ENCODE measurements around the gene IFRD2. TPM values are rescaled to one million over a fixed set of nuclear protein-coding genes. Genes with fewer than 3 reads are reported as not detected.

Gene IFRD2
- total and polyA plus RNA-seq, 9 donors: 36.9 to 68.1 (median 59.9) TPM

DNA sequence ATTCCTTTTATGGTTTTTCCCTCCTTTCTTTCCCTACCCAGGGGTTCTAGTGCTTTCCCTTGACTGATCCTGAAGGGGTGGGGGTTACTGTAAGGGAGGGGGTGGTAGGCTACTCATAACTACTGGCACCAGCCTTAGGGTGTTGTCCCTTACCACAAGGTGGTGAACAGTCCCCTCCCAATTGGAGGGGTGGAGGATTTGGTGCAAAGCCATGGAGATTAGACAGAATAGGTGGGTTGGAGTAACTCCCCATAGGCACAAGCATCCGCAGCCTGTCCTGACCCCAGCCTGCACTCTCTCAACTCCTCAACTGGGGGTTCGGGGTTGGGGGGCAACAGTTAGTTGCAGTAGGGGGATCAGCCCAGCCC is 32.9 kb upstream of the IFRD2 start:
- Histone ChIP-seq H3K9me3 (replicated peaks; ENCODE audit: control insufficient read depth, low read depth, low read length) (no peaks in the 10 kb centered on the region), H3K27me3 (ENCODE audit: control insufficient read depth, insufficient read depth, low read length) (no peaks in the 10 kb centered on the region), H3K27ac (ENCODE audit: low read length) (peak overlapping the region; percentile 96), H3K4me3 (ENCODE audit: low read length) (no peak overlapping the region), H3K36me3 (ENCODE audit: control insufficient read depth, insufficient read depth, low read length) (peaks cover 24% of the 10 kb centered on the region), H3K4me1 (ENCODE audit: control insufficient read depth, insufficient read depth, low read length) (peaks cover 56% of the 10 kb centered on the region)
- WGBS (ENCODE audit: insufficient coverage): no CpG with 5 or more reads among the region's 2 CpGs
- DNase-seq: peak; percentile 13

- Histone ChIP-seq H3K27ac (ENCODE audit: low read length) (peak overlapping the region; percentile 96), H3K9me3 (replicated peaks; ENCODE audit: control insufficient read depth, low read depth, low read length) (no peaks in the 10 kb centered on the region), H3K36me3 (ENCODE audit: control insufficient read depth, insufficient read depth, low read length) (peaks cover 23% of the 10 kb centered on the region), H3K4me1 (ENCODE audit: control insufficient read depth, insufficient read depth, low read length) (peaks cover 62% of the 10 kb centered on the region), H3K4me3 (ENCODE audit: low read length) (no peak overlapping the region), H3K27me3 (ENCODE audit: control insufficient read depth, insufficient read depth, low read length) (no peaks in the 10 kb centered on the region)
- peak; percentile 80 for DNase-seq
- WGBS (ENCODE audit: insufficient coverage): 71% methylated on average over 3 of the region's 4 CpGs
Observed at GRCh38 chr3:50324351-50325112, 32.3 kb upstream of the IFRD2 start.

DNA sequence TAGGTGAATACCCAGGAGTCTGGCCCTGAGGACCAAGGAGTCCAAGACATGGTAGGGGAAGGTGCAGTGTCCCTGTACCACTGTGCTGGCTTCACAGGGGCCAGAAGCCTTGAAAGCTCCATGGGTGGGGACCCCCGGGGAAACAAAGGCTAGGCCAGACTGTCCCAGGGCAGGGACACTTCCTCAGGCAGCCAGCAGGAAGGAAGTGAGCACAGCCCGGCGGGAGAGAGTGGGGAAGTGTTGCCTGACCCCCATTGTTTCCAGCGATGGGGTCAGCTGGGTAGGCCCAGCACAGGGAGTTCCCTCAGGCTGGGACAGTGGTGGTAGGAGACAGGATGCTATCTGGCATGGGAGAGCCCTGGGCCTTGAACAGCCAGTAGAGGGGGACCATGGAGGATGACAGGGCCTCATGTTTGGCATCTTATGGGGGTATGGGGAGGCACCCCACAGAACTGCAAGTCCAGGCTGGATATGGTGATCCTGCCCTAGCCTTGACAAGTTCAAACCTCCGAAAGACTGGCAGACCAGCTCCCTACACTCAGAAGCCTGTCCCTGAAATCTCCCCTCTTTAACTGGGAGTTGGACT is 31.5 kb upstream of the IFRD2 start:
- H3K4me1 ChIP-seq (ENCODE audit: control insufficient read depth, insufficient read depth, low read length): peaks cover 69% of the 10 kb centered on the region
- peak overlapping the region; percentile 96 for H3K27ac ChIP-seq (ENCODE audit: low read length)
- H3K36me3 ChIP-seq (ENCODE audit: control insufficient read depth, insufficient read depth, low read length): peaks cover 28% of the 10 kb centered on the region
- no peak overlapping the region for H3K4me3 ChIP-seq (ENCODE audit: low read length)
- H3K27me3 ChIP-seq (ENCODE audit: control insufficient read depth, insufficient read depth, low read length): no peaks in the 10 kb centered on the region
- H3K9me3 ChIP-seq (replicated peaks; ENCODE audit: control insufficient read depth, low read depth, low read length): no peaks in the 10 kb centered on the region
- 54% methylated on average over 4 of the region's 5 CpGs for WGBS (ENCODE audit: insufficient coverage)
- peak; percentile 64 for DNase-seq

GRCh38 chr3:50323092-50323600 is 30.9 kb upstream of the IFRD2 start:
- Histone ChIP-seq H3K36me3 (ENCODE audit: control insufficient read depth, insufficient read depth, low read length) (peaks cover 34% of the 10 kb centered on the region), H3K9me3 (replicated peaks; ENCODE audit: control insufficient read depth, low read depth, low read length) (no peaks in the 10 kb centered on the region), H3K27ac (ENCODE audit: low read length) (peak overlapping the region; percentile 96), H3K4me3 (ENCODE audit: low read length) (no peak overlapping the region), H3K4me1 (ENCODE audit: control insufficient read depth, insufficient read depth, low read length) (peaks cover 69% of the 10 kb centered on the region), H3K27me3 (ENCODE audit: control insufficient read depth, insufficient read depth, low read length) (no peaks in the 10 kb centered on the region)
- peak; percentile 81 for DNase-seq
- WGBS (ENCODE audit: insufficient coverage): 16% methylated on average over 3 of the region's 4 CpGs

DNA sequence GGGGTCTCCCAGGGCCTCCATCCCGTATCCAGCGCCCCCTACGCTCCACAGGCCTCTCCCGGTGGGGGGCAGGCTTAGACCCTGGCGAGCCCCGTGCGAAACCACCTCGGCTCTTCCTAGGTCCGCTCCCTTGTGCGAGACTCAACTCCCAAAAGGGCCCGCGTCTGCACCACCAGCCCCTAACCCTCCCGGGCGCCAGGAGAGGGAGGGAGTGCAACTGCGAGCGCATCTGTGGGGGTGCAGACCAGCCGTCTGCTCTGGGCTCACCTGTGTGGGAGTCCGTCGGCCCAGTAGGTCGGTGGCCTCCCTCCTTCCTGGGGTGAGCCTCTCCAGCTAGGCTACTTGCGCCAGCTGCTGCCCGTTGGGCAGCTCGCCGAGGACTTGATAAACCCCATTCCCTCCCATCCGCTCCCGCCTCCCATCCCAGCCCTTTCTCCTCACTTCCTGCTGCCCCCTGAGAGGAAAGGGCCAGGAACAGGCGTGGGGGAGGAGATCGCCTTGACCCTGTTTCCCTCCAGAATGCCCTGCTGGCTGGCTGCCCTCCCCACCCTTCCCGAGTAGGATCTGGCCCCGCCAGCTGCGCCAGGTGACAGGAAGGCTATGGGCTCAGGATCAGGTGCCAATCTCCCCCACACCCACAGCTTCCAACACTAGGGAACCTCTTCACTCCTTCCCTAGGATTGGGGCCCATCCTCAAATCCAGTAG is 30.3 kb upstream of the IFRD2 start, which contains the start of gene HYAL2:
HYAL2 (minus strand) TSS at position 360 of the 706 bp plus-strand sequence. CDS start 2,256 bp downstream, outside the sequence.
- Histone ChIP-seq H3K4me1 (ENCODE audit: control insufficient read depth, insufficient read depth, low read length) (peaks cover 73% of the 10 kb centered on the region), H3K27ac (ENCODE audit: low read length) (peak within 1 kb of the TSS; percentile 96), H3K36me3 (ENCODE audit: control insufficient read depth, insufficient read depth, low read length) (peaks cover 40% of the 10 kb centered on the region), H3K4me3 (ENCODE audit: low read length) (peak within 1 kb of the TSS; percentile 74), H3K27me3 (ENCODE audit: control insufficient read depth, insufficient read depth, low read length) (no peaks in the 10 kb centered on the region), H3K9me3 (replicated peaks; ENCODE audit: control insufficient read depth, low read depth, low read length) (no peaks in the 10 kb centered on the region)
- WGBS (ENCODE audit: insufficient coverage): 29% methylated on average over 11 of the region's 31 CpGs
- peak; percentile 51 for DNase-seq

GRCh38 chr3:50322115-50322385 is 29.8 kb upstream of the IFRD2 start:
- H3K36me3 ChIP-seq (ENCODE audit: control insufficient read depth, insufficient read depth, low read length): peaks cover 44% of the 10 kb centered on the region
- DNase-seq: no peak
- no peaks in the 10 kb centered on the region for H3K27me3 ChIP-seq (ENCODE audit: control insufficient read depth, insufficient read depth, low read length)
- WGBS (ENCODE audit: insufficient coverage): 1% methylated on average over 13 of the region's 14 CpGs
- peak overlapping the region; percentile 96 for H3K27ac ChIP-seq (ENCODE audit: low read length)
- peak overlapping the region; percentile 74 for H3K4me3 ChIP-seq (ENCODE audit: low read length)
- H3K4me1 ChIP-seq (ENCODE audit: control insufficient read depth, insufficient read depth, low read length): peaks cover 73% of the 10 kb centered on the region
- H3K9me3 ChIP-seq (replicated peaks; ENCODE audit: control insufficient read depth, low read depth, low read length): no peaks in the 10 kb centered on the region

DNA sequence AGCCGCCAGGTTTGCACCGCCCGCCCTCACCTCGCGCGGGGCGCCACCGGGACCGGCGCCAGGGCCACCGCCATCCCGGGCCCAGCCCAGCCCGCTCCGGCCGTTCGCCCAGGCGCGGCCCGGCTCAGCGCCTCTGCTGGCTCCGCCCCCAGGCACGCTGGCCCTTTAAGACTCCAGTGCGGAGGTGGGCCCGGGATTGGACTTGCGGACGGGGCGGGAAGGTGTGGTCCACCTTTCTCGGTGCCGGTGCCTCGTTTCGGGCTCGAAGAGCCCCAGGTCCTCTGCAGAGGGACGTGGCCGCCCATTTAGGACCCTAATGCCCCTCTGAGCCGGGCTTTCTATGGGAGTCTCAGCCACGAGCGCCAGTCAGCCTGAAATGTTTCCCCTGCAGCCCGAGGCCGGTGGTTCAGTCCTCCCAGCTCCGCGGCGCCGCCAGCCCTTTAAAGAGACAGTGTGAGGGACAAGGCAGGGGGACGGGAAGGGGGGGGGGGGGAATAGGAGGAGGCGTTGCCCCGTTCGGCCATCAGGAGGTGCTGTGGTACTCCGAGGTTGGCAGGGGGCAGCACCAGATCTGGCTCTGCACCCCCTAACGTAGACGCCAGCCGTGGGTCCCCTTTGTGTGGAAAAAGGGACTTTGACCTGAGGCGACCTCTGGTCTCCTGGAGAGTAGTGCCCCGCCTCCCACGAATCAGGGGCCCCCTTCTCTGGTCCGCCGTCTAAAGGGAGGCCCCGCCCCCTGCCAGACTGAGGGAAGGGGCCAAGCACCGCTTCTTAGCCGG is 29.3 kb upstream of the IFRD2 start:
- Histone ChIP-seq H3K36me3 (ENCODE audit: control insufficient read depth, insufficient read depth, low read length) (peaks cover 50% of the 10 kb centered on the region), H3K4me1 (ENCODE audit: control insufficient read depth, insufficient read depth, low read length) (peaks cover 70% of the 10 kb centered on the region), H3K27me3 (ENCODE audit: control insufficient read depth, insufficient read depth, low read length) (no peaks in the 10 kb centered on the region), H3K27ac (ENCODE audit: low read length) (peak overlapping the region; percentile 96), H3K4me3 (ENCODE audit: low read length) (peak overlapping the region; percentile 74), H3K9me3 (replicated peaks; ENCODE audit: control insufficient read depth, low read depth, low read length) (no peaks in the 10 kb centered on the region)
- WGBS (ENCODE audit: insufficient coverage): under 1% methylated on average over 41 of the region's 59 CpGs
- DNase-seq: peak; percentile 96

- Histone ChIP-seq H3K36me3 (ENCODE audit: control insufficient read depth, insufficient read depth, low read length) (peaks cover 51% of the 10 kb centered on the region), H3K4me3 (ENCODE audit: low read length) (peak overlapping the region; percentile 74), H3K27ac (ENCODE audit: low read length) (peak overlapping the region; percentile 96), H3K9me3 (replicated peaks; ENCODE audit: control insufficient read depth, low read depth, low read length) (no peaks in the 10 kb centered on the region), H3K27me3 (ENCODE audit: control insufficient read depth, insufficient read depth, low read length) (no peaks in the 10 kb centered on the region), H3K4me1 (ENCODE audit: control insufficient read depth, insufficient read depth, low read length) (peaks cover 70% of the 10 kb centered on the region)
- peak; percentile 92 for DNase-seq
- 0% methylated on average over 23 of the region's 45 CpGs for WGBS (ENCODE audit: insufficient coverage)
Observed at GRCh38 chr3:50320853-50321335, 28.7 kb upstream of the IFRD2 start.

- Histone ChIP-seq H3K9me3 (replicated peaks; ENCODE audit: control insufficient read depth, low read depth, low read length) (no peaks in the 10 kb centered on the region), H3K4me3 (ENCODE audit: low read length) (peak overlapping the region; percentile 74), H3K27me3 (ENCODE audit: control insufficient read depth, insufficient read depth, low read length) (no peaks in the 10 kb centered on the region), H3K36me3 (ENCODE audit: control insufficient read depth, insufficient read depth, low read length) (peaks cover 49% of the 10 kb centered on the region), H3K4me1 (ENCODE audit: control insufficient read depth, insufficient read depth, low read length) (peaks cover 67% of the 10 kb centered on the region), H3K27ac (ENCODE audit: low read length) (peak overlapping the region; percentile 85)
- 76% methylated on average over 29 of the region's 29 CpGs for WGBS (ENCODE audit: insufficient coverage)
- peak; percentile 10 for DNase-seq
Observed at GRCh38 chr3:50319894-50320625, 27.8 kb upstream of the IFRD2 start.
